GM18505 (cell line): ENCODE results near the gene PDE4D.
"Not testable (repeated sequence)": the region's sequence is repeated elsewhere in the genome, so short reads cannot be mapped to it uniquely, and the experiment has no call there.

Experiments used
- ATAC-seq: cut with Tn5 transposase; IDR thresholded peaks from one replicate; pipeline ENCODE4 v1.9.1; 2021; ENCODE audit not compliant: unreplicated experiment
- POLR2A ChIP-seq: IDR thresholded peaks from 4 replicates; pipeline ENCODE4 v1.6.1; 2011; ENCODE audit warnings: borderline replicate concordance; ENCODE audit not compliant: insufficient read depth, insufficient read length; ENCODE audit errors: extremely low read depth

PDE4D gene

GRCh38 chr5:59328709-59329296 lies 564.7 kb downstream of the PDE4D start:
- ATAC-seq, result no peak
- no peak for TF ChIP-seq POLR2A

GRCh38 chr5:59327191-59327980 lies 566.1 kb downstream of the PDE4D start:
- no peak for ATAC-seq

GRCh38 chr5:59326596-59326995 lies 566.9 kb downstream of the PDE4D start:
- TF ChIP-seq POLR2A, result no peak
- no peak for ATAC-seq

More at GRCh38 chr5:59327191-59327980, 566.1 kb downstream of the PDE4D start:
- no peak for TF ChIP-seq POLR2A

- ATAC-seq, result no peak
- no peak for TF ChIP-seq POLR2A
Observed at GRCh38 chr5:59325070-59325469, 568.5 kb downstream of the PDE4D start.

- ATAC-seq, result no peak
- TF ChIP-seq POLR2A, result no peak
Observed at GRCh38 chr5:59322894-59323293, 570.6 kb downstream of the PDE4D start.

GRCh38 chr5:59322058-59322457 lies 571.5 kb downstream of the PDE4D start:
- ATAC-seq, result no peak
- TF ChIP-seq POLR2A, result no peak

GRCh38 chr5:59321642-59322041 lies 571.9 kb downstream of the PDE4D start:
- no peak for ATAC-seq
- TF ChIP-seq POLR2A, result no peak

- TF ChIP-seq POLR2A, result no peak
- no peak for ATAC-seq
Observed at GRCh38 chr5:59320420-59320819, 573.1 kb downstream of the PDE4D start.

- no peak for TF ChIP-seq POLR2A
- no peak for ATAC-seq
Observed at GRCh38 chr5:59319250-59319649, 574.3 kb downstream of the PDE4D start.

GRCh38 chr5:59317774-59318205 lies 575.7 kb downstream of the PDE4D start:
- no peak for ATAC-seq
- no peak for TF ChIP-seq POLR2A

- no peak for ATAC-seq
- TF ChIP-seq POLR2A, result no peak
Observed at GRCh38 chr5:59317023-59317773, 576.3 kb downstream of the PDE4D start.

GRCh38 chr5:59312223-59312622 lies 581.3 kb downstream of the PDE4D start:
- TF ChIP-seq POLR2A, result no peak
- ATAC-seq, result no peak

GRCh38 chr5:59308685-59309084 lies 584.8 kb downstream of the PDE4D start:
- not testable (repeated sequence) for ATAC-seq

GRCh38 chr5:59303289-59303716 lies 590.2 kb downstream of the PDE4D start:
- ATAC-seq, result not testable (repeated sequence)

GRCh38 chr5:59302509-59302908 lies 591.0 kb downstream of the PDE4D start:
- ATAC-seq, result not testable (repeated sequence)
